ENCODE measurements around the gene PAX5.

- TF ChIP-seq, protein P1, sequence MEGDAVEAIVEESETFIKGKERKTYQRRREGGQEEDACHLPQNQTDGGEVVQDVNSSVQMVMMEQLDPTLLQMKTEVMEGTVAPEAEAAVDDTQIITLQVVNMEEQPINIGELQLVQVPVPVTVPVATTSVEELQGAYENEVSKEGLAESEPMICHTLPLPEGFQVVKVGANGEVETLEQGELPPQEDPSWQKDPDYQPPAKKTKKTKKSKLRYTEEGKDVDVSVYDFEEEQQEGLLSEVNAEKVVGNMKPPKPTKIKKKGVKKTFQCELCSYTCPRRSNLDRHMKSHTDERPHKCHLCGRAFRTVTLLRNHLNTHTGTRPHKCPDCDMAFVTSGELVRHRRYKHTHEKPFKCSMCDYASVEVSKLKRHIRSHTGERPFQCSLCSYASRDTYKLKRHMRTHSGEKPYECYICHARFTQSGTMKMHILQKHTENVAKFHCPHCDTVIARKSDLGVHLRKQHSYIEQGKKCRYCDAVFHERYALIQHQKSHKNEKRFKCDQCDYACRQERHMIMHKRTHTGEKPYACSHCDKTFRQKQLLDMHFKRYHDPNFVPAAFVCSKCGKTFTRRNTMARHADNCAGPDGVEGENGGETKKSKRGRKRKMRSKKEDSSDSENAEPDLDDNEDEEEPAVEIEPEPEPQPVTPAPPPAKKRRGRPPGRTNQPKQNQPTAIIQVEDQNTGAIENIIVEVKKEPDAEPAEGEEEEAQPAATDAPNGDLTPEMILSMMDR (IDR thresholded peaks at IDR 0.05) = no peak
- TF ChIP-seq EP300 (IDR thresholded peaks at IDR 0.05) = no peak
- no peak for TF ChIP-seq POLR2A (IDR thresholded peaks at IDR 0.05)
Measured at GRCh38 chr9:36889844-36890243, 144.2 kb downstream of the PAX5 start.
